HG03469 (cell line): ENCODE data around the gene WWTR1.

Experiments used
- ATAC-seq: cut with Tn5 transposase; IDR thresholded peaks from one replicate; pipeline ENCODE4 v1.9.1; 2021; ENCODE audit warnings: mild to moderate bottlenecking, moderate library complexity, moderate number of reproducible peaks; ENCODE audit not compliant: unreplicated experiment

The WWTR1 gene

DNA sequence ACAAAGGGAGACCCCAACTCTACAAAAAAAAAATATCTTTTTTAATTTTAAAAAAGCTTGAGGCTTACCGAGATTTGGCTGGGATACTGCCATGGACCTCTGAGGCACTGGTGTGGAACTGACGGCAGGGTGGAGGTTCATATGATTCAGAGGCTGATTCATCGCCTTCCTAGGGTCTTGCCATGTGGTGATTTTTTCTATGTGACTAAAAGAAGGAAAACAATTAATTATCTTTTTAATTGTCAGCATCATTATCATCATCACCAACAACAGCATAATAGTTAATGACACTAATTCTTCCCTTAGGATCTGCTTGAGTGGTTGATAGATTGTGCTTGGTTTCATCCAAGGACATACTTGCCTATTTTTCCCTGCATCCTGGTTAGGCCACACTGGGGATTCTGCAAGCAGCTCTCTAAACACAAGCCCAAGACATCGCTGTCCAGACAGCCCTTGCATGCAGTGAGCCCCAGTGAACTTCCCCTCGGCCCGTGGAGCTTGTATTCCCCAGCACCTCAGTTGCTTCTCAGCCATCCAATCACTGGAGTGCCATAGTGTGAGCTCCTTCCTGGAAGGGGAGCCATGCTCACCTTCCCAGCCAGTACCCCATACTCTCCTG, 84.9 kb downstream of the WWTR1 start:
- ATAC-seq, result no peak

DNA sequence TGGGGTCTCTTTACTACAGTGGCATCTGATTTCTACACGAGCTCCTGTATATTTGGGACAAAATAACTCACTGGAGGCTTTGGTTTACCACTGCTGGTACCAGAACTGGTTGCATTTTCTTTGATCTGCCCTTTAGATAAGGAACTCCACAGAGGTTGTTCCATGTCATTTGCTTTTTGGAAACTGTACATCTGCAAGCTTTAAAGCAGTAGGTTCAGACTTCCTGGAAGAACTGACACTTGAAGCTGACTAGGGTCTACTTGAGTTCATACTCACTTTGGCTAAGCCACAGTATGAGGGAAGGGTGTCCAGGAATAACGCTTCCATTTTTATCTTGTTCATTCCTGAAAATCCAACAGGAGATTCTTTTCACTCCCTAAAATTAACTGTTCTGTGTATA, 86.4 kb downstream of the WWTR1 start:
- no peak for ATAC-seq

DNA sequence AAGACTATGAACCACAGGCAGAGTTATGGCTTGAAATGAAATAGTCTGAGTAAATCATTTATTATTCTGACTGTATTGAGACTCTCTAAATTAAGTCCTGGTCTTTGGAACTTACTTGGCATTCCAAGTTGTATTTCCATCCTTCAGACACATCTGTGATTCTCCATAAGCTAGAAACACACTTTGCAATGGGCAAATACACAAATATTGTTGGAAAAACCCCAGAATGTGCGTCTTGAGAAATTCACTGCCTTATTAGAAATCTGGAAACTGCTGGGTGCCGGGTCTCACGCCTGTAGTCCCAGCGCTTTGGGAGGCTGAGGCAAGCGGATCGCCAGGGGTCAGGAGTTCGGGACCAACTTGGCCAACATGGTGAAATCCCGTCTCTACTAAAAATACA, 87.8 kb downstream of the WWTR1 start:
- ATAC-seq, result no peak

DNA sequence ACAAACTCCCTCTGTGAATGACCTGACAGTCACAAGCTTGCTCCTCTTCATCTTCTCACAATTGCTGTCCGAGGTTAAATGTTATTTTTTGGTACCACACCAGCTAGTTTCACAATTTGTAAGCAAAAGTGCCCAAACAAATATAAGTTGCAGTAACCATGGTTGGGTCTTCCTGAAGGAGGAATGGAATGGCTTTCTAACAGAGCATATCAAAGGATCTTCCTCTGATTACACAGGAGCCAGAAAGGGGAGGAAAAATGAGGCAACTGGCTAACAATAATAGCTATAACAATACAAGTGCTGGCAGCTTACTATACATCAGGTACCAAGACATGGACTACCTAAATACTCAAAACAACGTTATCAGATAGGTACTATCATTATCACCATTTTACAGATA, 90.4 kb downstream of the WWTR1 start:
- no peak for ATAC-seq

DNA sequence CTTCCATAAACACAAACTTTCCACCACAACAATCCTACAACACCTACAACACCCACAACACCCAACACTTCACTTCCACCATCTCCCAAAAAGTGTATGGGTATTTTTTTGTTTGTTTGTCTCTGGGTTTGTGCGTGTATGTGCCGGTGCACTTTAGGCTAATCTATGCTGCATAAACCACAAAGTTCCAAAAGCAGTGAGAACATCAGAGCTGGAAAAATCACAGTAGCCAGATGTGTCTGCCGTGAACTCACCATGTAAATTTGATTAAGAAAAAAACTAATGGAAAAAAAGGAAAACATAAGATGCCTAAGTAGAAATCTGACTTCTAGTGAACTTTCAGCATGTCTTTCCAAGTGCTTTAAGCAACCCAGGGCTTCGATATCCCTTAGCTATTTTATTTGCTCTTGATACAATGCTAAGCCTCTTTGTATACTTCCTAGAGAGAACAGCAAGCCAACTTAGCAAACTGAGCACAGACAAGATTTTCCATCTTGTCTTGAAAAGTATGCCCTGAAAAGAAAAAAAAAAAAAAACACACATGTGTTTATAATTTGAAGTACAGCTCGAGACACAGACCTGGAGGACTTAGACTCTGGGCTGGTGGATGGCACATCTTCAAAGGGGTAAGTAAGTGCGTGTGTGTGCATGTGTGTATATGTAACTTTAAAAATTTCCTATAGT, 91.4 kb downstream of the WWTR1 start:
- no peak for ATAC-seq

DNA sequence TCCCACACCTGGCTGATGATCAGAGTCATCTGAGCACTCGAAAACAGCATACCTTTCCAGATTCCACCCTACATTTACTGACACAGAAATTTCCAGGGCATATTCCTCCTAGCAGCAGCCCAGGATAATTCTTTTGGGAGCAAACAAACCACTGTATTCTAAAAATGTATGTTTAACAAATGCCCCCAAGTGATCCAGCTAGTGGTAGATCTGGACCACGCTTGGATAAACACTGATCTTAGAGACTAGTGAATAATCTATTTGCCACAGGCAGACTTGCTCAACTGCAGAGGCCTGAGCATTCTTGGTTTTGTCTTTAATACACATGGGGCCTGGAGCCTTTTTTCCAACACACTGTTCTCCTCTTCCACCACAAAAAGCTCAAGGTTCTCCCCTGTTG, 93.7 kb downstream of the WWTR1 start:
- no peak for ATAC-seq

DNA sequence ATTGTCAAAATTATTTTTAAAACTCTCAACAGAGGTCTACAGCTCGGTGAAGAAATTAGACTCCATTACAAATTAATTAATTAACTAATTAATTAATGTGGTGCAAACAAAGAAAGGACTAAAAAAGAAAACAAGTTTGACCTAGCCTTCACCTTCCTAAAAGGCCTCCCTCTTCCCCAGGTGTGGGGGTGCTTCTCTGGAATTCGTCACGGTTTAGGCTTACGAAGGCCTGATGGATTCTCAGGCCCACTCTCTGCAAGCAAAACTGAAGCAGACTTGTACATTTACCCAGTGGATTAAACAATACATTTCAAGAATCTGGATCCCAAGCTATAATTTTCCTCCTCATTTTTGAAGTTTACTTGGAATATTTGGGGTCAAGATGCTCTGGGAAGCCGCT, 94.7 kb downstream of the WWTR1 start:
- ATAC-seq, result no peak

DNA sequence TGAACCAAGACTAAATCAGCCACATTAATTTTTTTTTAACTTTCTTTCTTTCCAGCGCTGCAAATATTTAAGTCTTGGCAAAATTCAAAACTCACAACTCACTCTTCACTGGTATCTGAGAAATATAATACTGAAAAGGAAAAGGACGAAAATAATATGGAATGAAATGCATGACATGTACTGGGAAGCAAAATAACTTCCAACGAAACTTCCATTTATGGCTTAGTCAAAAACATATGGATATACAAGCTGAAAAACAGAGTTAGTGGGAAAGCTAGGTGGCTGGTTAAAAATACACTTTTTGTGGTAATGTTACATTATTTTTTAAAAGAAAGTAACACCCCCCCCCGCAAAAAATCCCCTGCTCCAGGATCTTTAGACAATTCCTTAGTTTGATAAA, 97.2 kb downstream of the WWTR1 start:
- no peak for ATAC-seq

DNA sequence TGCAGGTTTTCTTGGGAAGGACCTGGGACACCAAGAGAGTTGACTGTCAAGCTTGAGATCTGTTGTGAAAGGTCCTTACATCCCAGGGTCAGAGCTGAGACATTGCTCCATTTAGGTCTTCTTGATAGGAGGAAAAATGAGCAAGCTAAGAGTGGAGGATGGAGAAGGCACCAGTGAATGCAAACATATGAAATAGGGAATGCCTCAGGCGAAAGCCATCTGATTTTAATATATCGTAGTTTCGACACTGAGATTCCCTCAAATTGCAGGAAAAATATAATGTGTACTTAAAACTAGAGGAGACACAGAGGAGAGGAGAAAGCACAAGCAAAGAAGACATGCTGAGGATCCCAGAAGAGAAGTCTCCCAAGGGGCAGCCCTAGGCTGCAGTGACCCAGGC, 97.8 kb downstream of the WWTR1 start:
- no peak for ATAC-seq

DNA sequence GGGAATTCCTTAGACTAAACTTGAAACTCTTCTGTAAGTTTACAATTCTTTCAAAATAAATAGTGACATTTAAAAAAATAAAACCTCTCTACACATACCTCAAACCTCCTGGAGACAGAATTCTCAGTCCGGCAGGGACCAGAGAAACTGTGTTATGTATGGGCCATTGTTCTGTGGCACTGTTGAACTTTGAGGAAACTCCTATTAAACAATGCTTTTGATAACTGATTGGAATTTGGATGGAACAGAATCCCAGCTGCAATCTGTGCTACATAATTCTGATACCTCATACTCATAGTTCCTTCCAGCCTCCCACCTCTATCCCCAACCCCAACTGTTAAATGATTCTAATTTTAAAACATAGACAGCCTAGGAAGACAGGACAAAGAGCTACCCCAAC, 98.3 kb downstream of the WWTR1 start:
- no peak for ATAC-seq

DNA sequence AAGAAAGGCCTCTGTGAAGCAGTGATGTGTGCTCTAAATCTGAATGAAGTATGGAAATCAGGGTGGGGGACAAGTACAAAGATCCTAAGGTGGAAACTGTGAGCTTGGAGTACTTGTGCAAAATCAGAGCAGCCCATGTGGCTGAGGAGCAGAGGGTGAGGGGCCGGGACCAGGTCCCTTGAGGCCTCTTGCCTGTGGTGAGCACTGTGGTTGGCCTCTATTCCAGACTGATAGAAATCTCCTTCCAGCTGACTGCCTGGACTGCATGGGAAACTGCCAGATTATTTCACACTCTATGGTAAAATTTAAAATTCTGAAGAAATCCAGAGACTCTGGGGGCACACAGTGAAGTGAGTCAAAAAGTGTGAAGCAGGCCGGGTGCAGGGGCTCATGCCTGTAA, 101.9 kb downstream of the WWTR1 start:
- ATAC-seq, result no peak

DNA sequence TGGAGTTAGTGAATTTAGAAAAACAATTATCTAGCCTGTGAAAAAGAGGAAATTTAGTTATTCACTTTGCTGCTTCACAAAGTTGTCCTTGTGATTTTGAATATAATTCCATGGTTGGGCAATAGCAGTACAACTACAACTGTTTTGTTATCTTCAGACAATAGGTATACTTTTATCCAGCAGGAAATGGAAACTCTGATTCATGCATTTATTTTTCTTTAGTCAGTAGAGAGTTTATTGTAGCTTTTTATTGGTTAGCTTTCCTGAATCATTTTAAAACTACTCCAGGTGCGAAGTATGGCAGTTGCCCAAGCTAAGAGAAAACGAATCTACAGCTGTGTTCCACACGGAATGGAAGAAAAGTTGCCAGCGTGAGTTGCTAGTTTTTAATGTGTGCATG, 103.0 kb downstream of the WWTR1 start:
- ATAC-seq, result no peak

DNA sequence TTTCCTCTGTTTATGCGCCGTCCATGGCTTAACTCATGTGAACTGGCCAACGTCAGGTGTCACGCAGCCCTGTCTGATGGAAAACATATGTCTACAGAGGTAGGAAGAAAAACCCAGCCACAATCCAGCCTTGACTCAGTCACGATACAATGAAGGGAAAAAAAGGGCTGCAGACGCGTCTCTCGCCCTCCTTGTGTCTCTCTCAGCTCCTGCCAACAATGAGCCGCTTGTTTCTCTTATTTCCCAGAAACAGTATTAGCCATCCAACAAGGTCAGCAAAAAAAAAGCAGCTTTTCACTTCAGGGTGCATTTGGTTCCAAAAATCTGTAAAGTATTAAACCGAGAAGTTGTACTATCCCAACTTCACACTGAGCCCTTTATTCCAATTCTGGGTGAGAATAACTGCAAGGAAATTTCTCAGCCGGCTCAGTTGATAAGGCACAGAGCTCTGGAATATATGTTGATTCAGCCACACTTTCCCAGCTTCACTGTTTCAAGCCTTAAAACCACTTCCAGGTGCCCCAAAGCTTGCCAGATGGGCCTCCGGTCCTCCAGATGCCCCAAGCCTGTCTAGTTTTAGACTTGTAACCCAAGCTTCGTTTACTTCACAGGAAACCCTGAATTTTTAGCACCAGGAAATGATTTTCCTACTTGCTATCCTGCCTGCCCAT, 103.9 kb downstream of the WWTR1 start:
- ATAC-seq, result no peak

DNA sequence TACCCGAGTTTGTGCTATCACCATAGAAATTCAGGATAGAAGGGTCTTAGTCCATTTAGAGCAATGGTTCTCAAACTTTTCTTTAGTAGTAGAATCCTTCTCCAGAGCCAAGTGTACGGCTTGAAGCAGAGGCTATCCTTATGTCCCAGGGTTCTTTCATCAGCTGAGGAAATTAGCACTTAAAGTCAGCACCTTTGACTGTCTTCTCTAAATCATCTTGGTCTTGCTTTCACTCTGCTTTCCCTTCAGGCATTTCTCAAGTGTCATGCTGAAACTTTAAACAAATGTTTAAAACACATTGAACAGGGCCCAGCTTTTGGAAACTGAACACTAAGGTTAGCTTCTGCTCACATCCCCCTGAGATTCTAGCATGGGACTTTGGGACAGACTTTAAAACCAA, 105.1 kb downstream of the WWTR1 start:
- no peak for ATAC-seq

DNA sequence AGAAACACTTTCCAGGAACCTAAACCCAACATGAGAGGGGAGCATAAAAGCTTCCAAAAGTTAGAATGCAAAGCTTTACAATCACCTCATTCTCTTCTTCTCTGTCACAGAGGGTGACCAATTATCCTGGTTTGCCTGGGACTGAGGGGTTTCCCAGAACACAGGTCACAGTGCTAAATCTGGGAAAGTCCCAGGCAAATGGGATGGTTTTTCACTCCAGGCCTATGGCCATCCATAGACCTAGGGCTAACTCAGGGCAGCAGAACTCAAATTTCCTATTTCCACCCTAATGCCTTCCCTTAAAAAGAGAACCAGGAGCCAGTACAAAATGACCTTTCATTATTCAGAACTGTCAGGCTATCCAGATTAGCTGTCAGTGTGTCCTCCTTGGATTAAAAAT, 106.3 kb downstream of the WWTR1 start:
- ATAC-seq, result no peak

DNA sequence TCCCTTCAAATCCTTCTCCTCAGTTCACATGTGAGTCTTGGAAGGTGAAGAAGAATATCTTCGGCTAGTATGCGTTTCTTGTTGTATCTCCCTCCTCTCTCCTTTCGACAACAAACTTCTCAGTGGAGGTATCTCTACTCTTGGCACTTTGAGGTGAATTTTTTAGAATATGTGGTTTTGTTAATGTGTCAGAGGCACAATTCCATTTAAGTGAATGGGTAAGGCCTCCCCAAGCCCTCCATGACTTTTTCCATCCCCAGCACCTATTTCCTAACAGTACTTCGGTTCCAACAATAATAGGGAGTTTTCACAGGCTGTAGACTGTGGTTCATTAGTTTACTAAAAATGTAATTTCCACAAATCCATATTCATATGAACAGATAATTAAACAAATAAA, 109.2 kb downstream of the WWTR1 start:
- no peak for ATAC-seq

DNA sequence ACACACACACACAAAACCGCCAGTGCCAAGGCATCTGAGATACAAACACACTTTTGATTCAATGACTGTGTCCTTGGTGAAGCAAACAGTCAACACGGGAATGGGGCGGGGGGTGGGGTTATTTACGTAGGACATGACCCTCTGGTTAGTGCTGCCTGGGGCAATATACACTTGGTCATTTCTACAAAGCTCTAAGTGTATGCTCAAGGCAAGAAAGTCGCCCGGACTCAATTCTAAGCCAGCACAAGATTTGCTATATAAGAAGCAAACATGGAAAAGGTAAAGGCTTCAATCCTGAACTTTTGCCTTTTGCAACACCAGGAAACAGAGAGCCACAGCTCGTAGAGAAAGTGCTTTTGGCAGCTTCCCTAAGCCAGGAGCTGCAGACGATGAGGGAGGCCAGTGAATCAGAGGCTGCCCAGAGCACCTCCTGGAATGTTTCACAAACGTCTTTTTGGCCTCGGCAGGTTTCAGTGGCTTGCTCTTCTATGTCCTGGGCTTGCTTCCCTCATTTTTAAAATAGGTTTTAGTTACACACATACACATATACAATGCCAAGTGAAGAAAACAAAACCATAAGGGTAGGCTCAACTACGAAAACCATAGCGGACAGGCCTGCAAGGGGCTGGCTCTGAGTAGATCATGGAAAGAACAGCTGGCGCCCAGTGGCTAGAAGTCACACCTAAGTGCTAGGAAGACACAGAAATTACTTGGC, 109.7 kb downstream of the WWTR1 start:
- ATAC-seq, result no peak

DNA sequence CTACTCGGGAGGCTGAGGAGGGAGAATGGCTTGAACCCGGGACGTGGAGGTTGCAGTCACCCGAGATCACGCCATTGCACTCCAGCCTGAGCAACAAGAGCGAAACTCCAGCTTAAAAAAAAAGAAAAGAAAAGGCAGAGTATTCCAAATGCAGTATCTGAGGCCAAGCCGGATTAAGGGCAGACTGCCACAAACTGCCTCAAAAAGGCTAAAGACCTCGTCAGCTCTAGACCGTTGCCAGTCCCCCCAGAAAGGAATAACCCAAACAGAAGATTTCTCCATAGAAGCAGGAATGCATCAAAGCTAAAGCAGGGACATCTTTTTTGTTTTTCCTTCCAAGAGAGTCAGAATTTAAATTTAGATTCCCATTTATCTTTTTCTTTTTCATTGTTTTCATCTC, 110.4 kb downstream of the WWTR1 start:
- no peak for ATAC-seq

DNA sequence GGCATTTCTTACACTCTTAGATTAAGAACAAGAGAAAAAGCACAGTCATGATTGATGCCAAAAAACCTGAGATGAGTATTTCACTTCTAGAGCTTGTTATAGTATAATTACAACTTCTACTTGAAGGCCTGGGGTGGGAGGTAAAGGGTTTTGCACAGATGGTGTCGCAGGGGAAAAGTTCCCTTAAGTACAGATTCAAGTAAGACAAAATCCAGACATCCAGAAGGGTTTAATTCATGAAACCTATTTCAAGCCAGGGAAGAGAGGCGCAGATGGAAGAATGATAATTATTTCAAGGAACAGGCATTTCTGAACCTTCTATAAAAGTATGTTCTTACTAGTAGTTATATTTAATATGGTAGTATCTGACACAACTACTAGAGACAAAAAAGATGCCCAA, 112.8 kb downstream of the WWTR1 start:
- ATAC-seq, result no peak

DNA sequence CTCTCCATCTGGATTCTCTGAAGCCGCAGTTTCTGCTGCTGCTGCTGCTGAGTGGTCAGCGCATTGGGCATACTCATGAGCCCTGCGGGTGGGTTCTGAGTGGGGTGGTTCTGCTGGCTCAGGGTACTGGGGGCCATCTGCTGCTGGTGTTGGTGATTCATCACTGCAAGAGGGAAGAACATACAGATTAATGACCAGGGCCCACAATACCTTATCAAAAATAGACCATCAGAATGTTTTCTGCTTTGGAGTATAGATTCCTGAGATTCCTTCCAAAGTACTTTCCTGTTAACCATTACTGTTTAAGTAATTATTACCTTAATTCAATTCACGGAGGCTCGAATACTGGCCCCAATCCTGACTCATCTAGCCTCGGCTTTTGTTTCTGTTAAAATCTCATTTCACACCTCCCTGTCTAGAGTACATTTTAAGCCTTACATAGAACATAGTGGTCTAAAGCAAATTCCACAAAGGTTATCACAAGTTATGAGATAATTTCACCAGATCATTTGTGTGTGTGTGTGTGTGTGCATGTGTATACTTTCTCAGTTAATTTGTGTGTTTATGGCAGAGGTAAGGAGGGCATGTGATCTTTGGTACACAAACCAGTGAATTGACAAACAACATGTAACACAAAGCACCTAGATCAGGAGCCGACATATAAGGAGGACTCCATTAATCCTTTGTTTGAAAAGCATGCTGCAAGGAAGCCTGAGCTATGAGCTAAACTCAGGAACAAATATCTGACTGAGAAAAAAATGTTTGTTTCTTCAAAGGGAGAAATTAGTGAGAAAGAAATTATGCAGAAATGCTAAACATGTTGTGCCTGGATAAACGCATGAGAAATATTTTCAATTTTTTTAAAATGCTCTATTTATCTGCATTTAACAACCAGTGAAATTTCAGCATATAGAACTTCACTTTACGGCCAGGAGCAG, 115.2 kb downstream of the WWTR1 start:
- no peak for ATAC-seq

DNA sequence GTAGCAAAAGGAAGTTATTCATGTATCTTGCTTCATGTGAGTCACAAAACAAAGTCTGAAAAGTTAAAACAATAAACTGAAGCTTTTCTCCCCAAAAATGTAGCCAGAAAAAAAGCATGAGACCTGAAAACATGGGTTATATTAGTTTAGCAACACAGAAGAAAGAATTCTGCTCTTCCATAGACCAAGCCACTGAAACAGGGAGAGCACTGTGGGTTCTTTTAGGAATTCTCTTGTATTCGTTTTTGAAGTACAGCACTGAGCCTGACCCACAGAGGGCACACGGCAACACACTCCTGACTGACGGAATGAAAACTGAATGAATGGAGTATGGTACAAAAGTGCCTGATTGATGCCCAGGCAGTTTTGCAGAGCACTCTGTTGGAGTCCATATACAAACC, 116.7 kb downstream of the WWTR1 start:
- ATAC-seq, result no peak
